Activated CD8-positive, alpha-beta memory T cell treated with anti-CD3 and anti-CD28 coated beads, Interleukin-2, amount 10 ng/mL, durations not matched to agents 7 days and 5 days (primary cell): Measurements from ENCODE around the gene PTPRN2. TPM values are rescaled to one million over a fixed set of nuclear protein-coding genes. Genes with fewer than 3 reads are reported as not detected.

Experiments used
- ATAC-seq: fragments of 150-1000 bp; cut with Tn5 transposase; one replicate; pipeline ENCODE4 v1.10.0; 2021; ENCODE audit warnings: moderate library complexity
- CTCF ChIA-PET: fragments of 350-600 bp; sonication (Branson Sonifier 250); formaldehyde crosslinking; loops from one replicate; lab custom pipeline; 2021; ENCODE audit warnings: antibody characterized with exemption; lab: Charles Lee
- DNase-seq: peaks from one replicate; pipeline ENCODE4 v3.0.0-alpha.2; 2020
- H3K27ac Mint-ChIP-seq: one replicate; pipeline ENCODE4 v1.8.0; 2021; ENCODE audit warnings: mild to moderate bottlenecking, mixed read lengths
- H3K27me3 Mint-ChIP-seq: one replicate; pipeline ENCODE4 v1.8.0; 2021; ENCODE audit warnings: mixed read lengths
- H3K36me3 Mint-ChIP-seq: one replicate; pipeline ENCODE4 v1.8.0; 2021; ENCODE audit warnings: mild to moderate bottlenecking, mixed read lengths
- H3K4me1 Mint-ChIP-seq: one replicate; pipeline ENCODE4 v1.8.0; 2021; ENCODE audit warnings: mixed read lengths
- H3K4me3 Mint-ChIP-seq: one replicate; pipeline ENCODE4 v1.8.0; 2021; ENCODE audit warnings: mild to moderate bottlenecking, moderate library complexity, mixed read lengths
- H3K9me3 Mint-ChIP-seq: one replicate; pipeline ENCODE4 v1.8.0; 2022; ENCODE audit warnings: low read depth, mixed read lengths
- total RNA-seq, 2 experiments: library from RNA; stranded (reverse); gene quantifications; one replicate each; pipeline ENCODE4 v1.2.3, GENCODE V29; 2021

The PTPRN2 gene
- total RNA-seq, 2 experiments from 2014 or later, result 3.2 to 5.7 TPM

GRCh38 chr7:157863176-157863575 lies 724.4 kb downstream of the PTPRN2 start:
- CTCF ChIA-PET, result no interaction called here
- H3K4me3 Mint-ChIP-seq, result no peak overlapping the region
- no peaks in the 10 kb centered on the region for H3K9me3 Mint-ChIP-seq
- DNase-seq, result no peak
- no peak overlapping the region for H3K27ac Mint-ChIP-seq
- no peaks in the 10 kb centered on the region for H3K27me3 Mint-ChIP-seq
- no peak for ATAC-seq
- H3K4me1 Mint-ChIP-seq, result no peaks in the 10 kb centered on the region
- H3K36me3 Mint-ChIP-seq, result no peaks in the 10 kb centered on the region

GRCh38 chr7:157862731-157863130 lies 724.9 kb downstream of the PTPRN2 start:
- Mint-ChIP-seq H3K4me3 (no peak overlapping the region), H3K4me1 (no peaks in the 10 kb centered on the region), H3K27me3 (no peaks in the 10 kb centered on the region), H3K27ac (no peak overlapping the region), H3K36me3 (no peaks in the 10 kb centered on the region), H3K9me3 (no peaks in the 10 kb centered on the region)
- DNase-seq, result no peak
- no peak for ATAC-seq
- CTCF ChIA-PET, result no interaction called here

GRCh38 chr7:157861551-157861950 lies 726.1 kb downstream of the PTPRN2 start:
- Mint-ChIP-seq H3K9me3 (no peaks in the 10 kb centered on the region), H3K36me3 (no peaks in the 10 kb centered on the region), H3K27me3 (no peaks in the 10 kb centered on the region), H3K4me3 (no peak overlapping the region), H3K27ac (no peak overlapping the region), H3K4me1 (no peaks in the 10 kb centered on the region)
- CTCF ChIA-PET, result no interaction called here
- DNase-seq (no peak), ATAC-seq (no peak)

GRCh38 chr7:157861031-157861491 lies 726.6 kb downstream of the PTPRN2 start:
- ATAC-seq, result no peak
- no peak for DNase-seq
- Mint-ChIP-seq H3K27me3 (no peaks in the 10 kb centered on the region), H3K27ac (no peak overlapping the region), H3K4me1 (no peaks in the 10 kb centered on the region), H3K9me3 (no peaks in the 10 kb centered on the region), H3K4me3 (no peak overlapping the region), H3K36me3 (no peaks in the 10 kb centered on the region)
- CTCF ChIA-PET, result no interaction called here

- Mint-ChIP-seq H3K4me1 (no peaks in the 10 kb centered on the region), H3K9me3 (no peaks in the 10 kb centered on the region), H3K4me3 (no peak overlapping the region), H3K36me3 (no peaks in the 10 kb centered on the region), H3K27ac (no peak overlapping the region), H3K27me3 (no peaks in the 10 kb centered on the region)
- no peak for ATAC-seq
- DNase-seq, result no peak
- CTCF ChIA-PET, result no interaction called here
These were observed 727.2 kb downstream of the PTPRN2 start for GRCh38 chr7:157860406-157860805.

GRCh38 chr7:157859915-157860314 lies 727.7 kb downstream of the PTPRN2 start:
- no peaks in the 10 kb centered on the region for H3K9me3 Mint-ChIP-seq
- ATAC-seq, result no peak
- CTCF ChIA-PET, result no interaction called here
- H3K27ac Mint-ChIP-seq, result no peak overlapping the region
- H3K27me3 Mint-ChIP-seq, result no peaks in the 10 kb centered on the region
- H3K36me3 Mint-ChIP-seq, result no peaks in the 10 kb centered on the region
- H3K4me3 Mint-ChIP-seq, result no peak overlapping the region
- H3K4me1 Mint-ChIP-seq, result no peaks in the 10 kb centered on the region
- DNase-seq, result no peak

- Mint-ChIP-seq H3K4me3 (no peak overlapping the region), H3K36me3 (no peaks in the 10 kb centered on the region), H3K4me1 (no peaks in the 10 kb centered on the region), H3K27ac (no peak overlapping the region), H3K9me3 (no peaks in the 10 kb centered on the region), H3K27me3 (no peaks in the 10 kb centered on the region)
- CTCF ChIA-PET, result no interaction called here
- no peak for DNase-seq
- ATAC-seq, result no peak
These were observed 730.0 kb downstream of the PTPRN2 start for GRCh38 chr7:157857578-157858075.

- Mint-ChIP-seq H3K4me3 (no peak overlapping the region), H3K36me3 (no peaks in the 10 kb centered on the region), H3K27ac (no peak overlapping the region), H3K4me1 (no peaks in the 10 kb centered on the region), H3K9me3 (no peaks in the 10 kb centered on the region), H3K27me3 (no peaks in the 10 kb centered on the region)
- ATAC-seq (no peak), DNase-seq (no peak)
- CTCF ChIA-PET, result no interaction called here
These were observed 730.6 kb downstream of the PTPRN2 start for GRCh38 chr7:157856873-157857577.

- no peak overlapping the region for H3K27ac Mint-ChIP-seq
- no peaks in the 10 kb centered on the region for H3K9me3 Mint-ChIP-seq
- no peaks in the 10 kb centered on the region for H3K27me3 Mint-ChIP-seq
- ATAC-seq (no peak), DNase-seq (no peak)
- H3K4me1 Mint-ChIP-seq, result peaks cover 7% of the 10 kb centered on the region
- CTCF ChIA-PET, result no interaction called here
- H3K36me3 Mint-ChIP-seq, result no peaks in the 10 kb centered on the region
- no peak overlapping the region for H3K4me3 Mint-ChIP-seq
These were observed 732.0 kb downstream of the PTPRN2 start for GRCh38 chr7:157855452-157856213.

- H3K4me1 Mint-ChIP-seq, result peaks cover 7% of the 10 kb centered on the region
- CTCF ChIA-PET, result no interaction called here
- no peaks in the 10 kb centered on the region for H3K27me3 Mint-ChIP-seq
- DNase-seq (no peak), ATAC-seq (no peak)
- no peaks in the 10 kb centered on the region for H3K9me3 Mint-ChIP-seq
- no peak overlapping the region for H3K4me3 Mint-ChIP-seq
- no peaks in the 10 kb centered on the region for H3K36me3 Mint-ChIP-seq
- no peak overlapping the region for H3K27ac Mint-ChIP-seq
These were observed 732.6 kb downstream of the PTPRN2 start for GRCh38 chr7:157855016-157855415.

GRCh38 chr7:157854066-157854891 lies 733.3 kb downstream of the PTPRN2 start:
- no peaks in the 10 kb centered on the region for H3K9me3 Mint-ChIP-seq
- H3K36me3 Mint-ChIP-seq, result no peaks in the 10 kb centered on the region
- H3K4me3 Mint-ChIP-seq, result no peak overlapping the region
- no peak for ATAC-seq
- peaks cover 7% of the 10 kb centered on the region for H3K4me1 Mint-ChIP-seq
- DNase-seq, result no peak
- H3K27ac Mint-ChIP-seq, result no peak overlapping the region
- H3K27me3 Mint-ChIP-seq, result no peaks in the 10 kb centered on the region
- CTCF ChIA-PET, result no interaction called here

- ATAC-seq (no peak), DNase-seq (no peak)
- H3K4me1 Mint-ChIP-seq, result peaks cover 7% of the 10 kb centered on the region
- no peaks in the 10 kb centered on the region for H3K27me3 Mint-ChIP-seq
- no peak overlapping the region for H3K4me3 Mint-ChIP-seq
- H3K27ac Mint-ChIP-seq, result no peak overlapping the region
- H3K9me3 Mint-ChIP-seq, result no peaks in the 10 kb centered on the region
- no peaks in the 10 kb centered on the region for H3K36me3 Mint-ChIP-seq
- CTCF ChIA-PET, result no interaction called here
These were observed 733.9 kb downstream of the PTPRN2 start for GRCh38 chr7:157853789-157854065.

GRCh38 chr7:157853076-157853788 lies 734.4 kb downstream of the PTPRN2 start:
- Mint-ChIP-seq H3K36me3 (no peaks in the 10 kb centered on the region), H3K27me3 (no peaks in the 10 kb centered on the region), H3K9me3 (no peaks in the 10 kb centered on the region), H3K4me3 (no peak overlapping the region), H3K4me1 (peaks cover 7% of the 10 kb centered on the region), H3K27ac (no peak overlapping the region)
- CTCF ChIA-PET, result no interaction called here
- ATAC-seq, result no peak
- no peak for DNase-seq
